ENCODE data around the gene RBM47.

The RBM47 gene

DNA sequence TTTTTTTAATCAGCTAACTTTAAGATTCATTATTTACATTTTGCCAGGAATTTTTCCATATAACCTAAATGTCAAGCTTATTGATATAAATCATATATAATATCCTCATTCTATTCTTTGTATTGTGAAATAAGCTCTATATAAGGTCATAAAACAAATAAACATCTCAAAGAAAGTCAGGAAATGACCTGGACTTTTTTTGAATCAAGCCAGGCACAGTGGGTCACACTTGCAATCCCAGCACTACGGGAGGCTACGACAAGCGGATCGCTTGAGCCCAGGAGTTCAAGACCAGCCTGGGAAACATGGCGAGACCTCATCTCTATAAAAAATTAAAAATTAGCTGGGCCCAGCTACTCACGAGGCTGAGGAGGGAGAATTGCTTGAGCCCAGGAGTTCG lies 88.9 kb downstream of the RBM47 start:
- no peaks in the 10 kb centered on the region for H3K9me3 ChIP-seq (ENCODE audit: control insufficient read depth, low read length)
- TF ChIP-seq, protein P1, sequence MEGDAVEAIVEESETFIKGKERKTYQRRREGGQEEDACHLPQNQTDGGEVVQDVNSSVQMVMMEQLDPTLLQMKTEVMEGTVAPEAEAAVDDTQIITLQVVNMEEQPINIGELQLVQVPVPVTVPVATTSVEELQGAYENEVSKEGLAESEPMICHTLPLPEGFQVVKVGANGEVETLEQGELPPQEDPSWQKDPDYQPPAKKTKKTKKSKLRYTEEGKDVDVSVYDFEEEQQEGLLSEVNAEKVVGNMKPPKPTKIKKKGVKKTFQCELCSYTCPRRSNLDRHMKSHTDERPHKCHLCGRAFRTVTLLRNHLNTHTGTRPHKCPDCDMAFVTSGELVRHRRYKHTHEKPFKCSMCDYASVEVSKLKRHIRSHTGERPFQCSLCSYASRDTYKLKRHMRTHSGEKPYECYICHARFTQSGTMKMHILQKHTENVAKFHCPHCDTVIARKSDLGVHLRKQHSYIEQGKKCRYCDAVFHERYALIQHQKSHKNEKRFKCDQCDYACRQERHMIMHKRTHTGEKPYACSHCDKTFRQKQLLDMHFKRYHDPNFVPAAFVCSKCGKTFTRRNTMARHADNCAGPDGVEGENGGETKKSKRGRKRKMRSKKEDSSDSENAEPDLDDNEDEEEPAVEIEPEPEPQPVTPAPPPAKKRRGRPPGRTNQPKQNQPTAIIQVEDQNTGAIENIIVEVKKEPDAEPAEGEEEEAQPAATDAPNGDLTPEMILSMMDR (IDR thresholded peaks at IDR 0.05), result no peak
- H3K9ac ChIP-seq, result no peak overlapping the region
- no peaks in the 10 kb centered on the region for H3K36me3 ChIP-seq (ENCODE audit: control insufficient read depth, insufficient read depth, low read length)
- H3K4me1 ChIP-seq, result peaks cover 2% of the 10 kb centered on the region
- no peak overlapping the region for H3K27ac ChIP-seq
- H3K4me3 ChIP-seq (ENCODE audit: low read depth, low read length), result no peak overlapping the region
- no peak overlapping the region for H2AFZ ChIP-seq
- H3K4me2 ChIP-seq (ENCODE audit: low read length), result no peak overlapping the region
- no peaks in the 10 kb centered on the region for H3K27me3 ChIP-seq (ENCODE audit: control insufficient read depth, insufficient read depth, low read length)
- no peaks in the 10 kb centered on the region for H3K79me2 ChIP-seq

DNA sequence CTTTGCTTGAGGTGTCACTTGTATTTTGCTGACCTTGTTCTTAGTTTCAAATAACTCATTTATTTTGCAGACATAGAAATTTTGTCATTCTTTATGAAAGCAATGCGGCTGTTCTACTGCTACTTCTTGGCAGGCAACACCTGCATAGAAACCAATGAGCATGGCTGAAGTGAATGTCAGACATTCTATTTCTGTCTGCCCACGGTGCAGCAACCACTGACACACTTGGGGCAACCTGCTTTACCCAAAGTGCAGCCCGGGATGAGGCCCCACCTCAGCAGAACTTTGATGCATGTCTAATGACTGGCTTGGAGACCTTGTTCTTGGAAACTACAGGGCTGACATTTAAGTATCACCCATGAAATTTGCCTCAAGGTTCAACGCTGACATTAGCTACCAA lies 93.6 kb downstream of the RBM47 start:
- Histone ChIP-seq H3K27ac (peak overlapping the region; percentile 45), H3K79me2 (no peaks in the 10 kb centered on the region), H3K36me3 (ENCODE audit: control insufficient read depth, insufficient read depth, low read length) (no peaks in the 10 kb centered on the region), H3K9me3 (ENCODE audit: control insufficient read depth, low read length) (no peaks in the 10 kb centered on the region), H3K4me3 (ENCODE audit: low read depth, low read length) (no peak overlapping the region), H2AFZ (no peak overlapping the region), H3K4me2 (ENCODE audit: low read length) (no peak overlapping the region), H3K4me1 (peaks cover 2% of the 10 kb centered on the region), H3K27me3 (ENCODE audit: control insufficient read depth, insufficient read depth, low read length) (no peaks in the 10 kb centered on the region), H3K9ac (no peak overlapping the region)
- TF ChIP-seq, protein P1 (IDR thresholded peaks at IDR 0.05), result no peak

DNA sequence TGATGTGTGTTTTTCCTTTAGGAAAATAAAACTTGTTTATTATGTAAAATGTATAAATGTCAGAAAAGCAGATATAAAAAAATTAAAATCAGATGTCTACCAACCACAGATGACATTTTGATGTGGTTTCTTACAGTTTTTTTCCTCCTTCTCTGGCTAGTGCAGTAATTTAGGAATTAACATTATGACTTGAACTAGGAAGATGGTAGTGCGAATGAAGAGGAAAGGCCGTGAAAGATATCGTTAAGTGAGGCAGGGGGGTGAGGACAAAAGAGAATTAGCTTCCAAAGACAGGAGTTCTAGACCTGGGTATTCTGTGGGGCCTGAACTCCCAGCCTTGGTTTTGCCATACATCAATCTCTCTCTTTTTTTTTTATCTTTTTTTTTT lies 98.0 kb downstream of the RBM47 start:
- Histone ChIP-seq H3K4me2 (ENCODE audit: low read length) (no peak overlapping the region), H3K4me1 (peaks cover 2% of the 10 kb centered on the region), H2AFZ (no peak overlapping the region), H3K9ac (no peak overlapping the region), H3K9me3 (ENCODE audit: control insufficient read depth, low read length) (no peaks in the 10 kb centered on the region), H3K27me3 (ENCODE audit: control insufficient read depth, insufficient read depth, low read length) (no peaks in the 10 kb centered on the region), H3K79me2 (peaks cover 3% of the 10 kb centered on the region), H3K4me3 (ENCODE audit: low read depth, low read length) (no peak overlapping the region), H3K27ac (no peak overlapping the region), H3K36me3 (ENCODE audit: control insufficient read depth, insufficient read depth, low read length) (no peaks in the 10 kb centered on the region)
- TF ChIP-seq, protein P1 (IDR thresholded peaks at IDR 0.05), result no peak

DNA sequence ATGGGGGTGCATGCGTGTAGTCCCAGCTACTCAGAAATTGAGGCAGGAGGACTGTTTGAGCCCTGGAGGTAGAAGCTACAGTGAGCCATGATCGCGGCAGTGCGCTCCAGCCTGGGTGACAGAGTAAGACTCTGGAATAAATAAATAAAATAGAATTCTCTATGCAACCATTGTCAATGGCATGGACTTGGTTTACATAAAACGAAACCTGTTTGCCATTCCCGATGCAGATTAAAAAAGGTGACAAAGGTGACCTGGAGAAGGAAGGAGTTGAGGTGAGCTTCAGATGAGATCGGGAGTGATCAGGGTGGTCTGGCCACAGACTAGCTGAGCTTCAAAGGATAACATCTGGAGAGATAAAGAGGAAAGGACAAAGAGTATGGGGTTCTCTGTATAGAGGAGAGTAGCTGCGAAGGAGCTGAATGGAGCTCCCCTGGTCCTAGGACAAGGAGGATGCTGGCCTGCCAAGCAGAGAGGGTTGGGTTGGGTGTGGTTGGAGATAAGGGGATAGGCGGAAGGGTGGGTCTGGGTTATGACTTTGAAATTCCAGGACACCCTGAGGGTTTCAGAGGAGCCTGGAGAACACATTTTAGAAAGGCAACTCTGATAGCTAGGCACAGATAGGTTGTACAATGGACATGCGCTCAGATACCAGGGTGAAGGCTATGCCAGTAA lies 98.6 kb downstream of the RBM47 start:
- TF ChIP-seq, protein P1 (IDR thresholded peaks at IDR 0.05), result no peak
- H3K27ac ChIP-seq, result no peak overlapping the region
- no peak overlapping the region for H2AFZ ChIP-seq
- no peaks in the 10 kb centered on the region for H3K9me3 ChIP-seq (ENCODE audit: control insufficient read depth, low read length)
- H3K4me3 ChIP-seq (ENCODE audit: low read depth, low read length), result no peak overlapping the region
- H3K4me1 ChIP-seq, result peaks cover 2% of the 10 kb centered on the region
- no peak overlapping the region for H3K9ac ChIP-seq
- no peaks in the 10 kb centered on the region for H3K27me3 ChIP-seq (ENCODE audit: control insufficient read depth, insufficient read depth, low read length)
- no peak overlapping the region for H3K4me2 ChIP-seq (ENCODE audit: low read length)
- no peaks in the 10 kb centered on the region for H3K36me3 ChIP-seq (ENCODE audit: control insufficient read depth, insufficient read depth, low read length)
- H3K79me2 ChIP-seq, result peaks cover 3% of the 10 kb centered on the region

DNA sequence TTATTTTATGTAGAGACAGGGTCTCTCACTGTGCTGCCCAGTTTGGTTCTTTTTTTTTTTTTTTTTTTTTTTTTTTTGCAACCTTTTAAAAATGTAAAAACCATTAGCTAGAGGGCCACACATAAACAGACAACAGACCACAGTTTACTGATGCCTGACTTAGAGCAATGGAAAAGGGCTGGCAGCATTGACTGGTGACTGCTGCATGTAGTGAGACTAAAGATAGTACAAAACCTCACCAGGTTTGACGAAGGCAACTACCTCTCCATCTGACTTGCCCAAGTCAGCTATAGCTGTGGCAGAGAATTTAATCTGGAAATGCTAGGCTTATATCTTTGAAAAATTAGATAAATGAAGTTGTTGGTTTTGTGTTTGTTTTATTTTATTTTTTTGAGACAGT lies 102.9 kb downstream of the RBM47 start:
- no peak overlapping the region for H3K9ac ChIP-seq
- no peak overlapping the region for H3K4me2 ChIP-seq (ENCODE audit: low read length)
- H3K27me3 ChIP-seq (ENCODE audit: control insufficient read depth, insufficient read depth, low read length), result no peaks in the 10 kb centered on the region
- TF ChIP-seq, protein P1 (IDR thresholded peaks at IDR 0.05), result no peak
- H2AFZ ChIP-seq, result no peak overlapping the region
- H3K4me3 ChIP-seq (ENCODE audit: low read depth, low read length), result no peak overlapping the region
- H3K27ac ChIP-seq, result no peak overlapping the region
- no peaks in the 10 kb centered on the region for H3K36me3 ChIP-seq (ENCODE audit: control insufficient read depth, insufficient read depth, low read length)
- peaks cover 8% of the 10 kb centered on the region for H3K79me2 ChIP-seq
- no peaks in the 10 kb centered on the region for H3K4me1 ChIP-seq
- no peaks in the 10 kb centered on the region for H3K9me3 ChIP-seq (ENCODE audit: control insufficient read depth, low read length)

All from parathyroid adenoma (tissue), 2 donors.